GM12878 (cell line): ENCODE measurements around the gene KRT81. TPM values are rescaled to one million over a fixed set of nuclear protein-coding genes. Genes with fewer than 3 reads are reported as not detected.

Experiments used
- ATAC-seq: fragments of 200-7000 bp; cut with Tn5 transposase; 3 replicates; pipeline ENCODE4 v1.9.1; 2020; ENCODE audit warnings: mild to moderate bottlenecking, moderate library complexity
- BruUV-seq: library from RNA; stranded (reverse); fragments of 400-500 nt; replicated peaks from 2 replicates; lab custom pipeline; 2021; lab: Mats Ljungman, UMichigan
- CTCF ChIA-PET: fragments of 300-600 bp; sonication (Branson Sonifier 250); formaldehyde crosslinking; extraction: SDS; loops from one replicate; lab custom pipeline; 2021; ENCODE audit warnings: inconsistent platforms; lab: Yijun Ruan, JAX
- POLR2A ChIA-PET: fragments of 350-600 bp; formaldehyde crosslinking; extraction: SDS; loops from one replicate; lab custom pipeline; 2021; ENCODE audit warnings: inconsistent platforms; lab: Charles Lee
- RAD21 ChIA-PET: fragments of 300-600 bp; sonication (Branson Sonifier 250); formaldehyde crosslinking; loops from one replicate; lab custom pipeline; 2023; ENCODE audit warnings: antibody characterized with exemption; ENCODE audit not compliant: unreplicated experiment; lab: Charles Lee
- SMC1A ChIA-PET: fragments of 300-600 bp; sonication (Branson Sonifier 250); formaldehyde crosslinking; loops from one replicate; lab custom pipeline; 2023; ENCODE audit not compliant: unreplicated experiment, uncharacterized antibody; lab: Charles Lee
- DNase-seq: peaks from one replicate; pipeline ENCODE4 v3.0.0-alpha.2; 2011; ENCODE audit warnings: low read depth, low spot score
- FAIRE-seq: peaks from 3 replicates; lab custom pipeline; 2011; peaks lifted over from hg19 to GRCh38; lab: Jason Lieb, UNC
- H2AFZ ChIP-seq: 2 replicates; pipeline ENCODE4 v1.6.0; 2011; ENCODE audit warnings: low read depth, low read length, control low read depth; ENCODE audit not compliant: control insufficient read depth
- H3K27ac ChIP-seq: 2 replicates; pipeline ENCODE4 v1.5.1; 2011; ENCODE audit warnings: control low read depth; ENCODE audit not compliant: control insufficient read depth, insufficient read depth
- H3K27me3 ChIP-seq, 2 experiments: replicated peaks in 1 of 2; 2 replicates each; pipeline versions ENCODE4 v1.6.0 to v1.6.1; 2011; ENCODE audit warnings: low read length in 1 of 2; ENCODE audit not compliant: control insufficient read depth in 2 of 2, insufficient read depth in 2 of 2
- H3K36me3 ChIP-seq, 2 experiments: 2 replicates each; pipeline ENCODE4 v1.5.1; 2011; ENCODE audit warnings: low read length in 1 of 2; ENCODE audit not compliant: control insufficient read depth in 2 of 2, insufficient read depth in 2 of 2
- H3K4me1 ChIP-seq: 2 replicates; pipeline ENCODE4 v1.6.1; 2011; ENCODE audit warnings: mild to moderate bottlenecking, low read length, moderate library complexity, mixed read lengths; ENCODE audit not compliant: control insufficient read depth, insufficient read depth
- H3K4me2 ChIP-seq: 2 replicates; pipeline ENCODE4 v1.6.0; 2011; ENCODE audit warnings: control low read depth; ENCODE audit not compliant: control insufficient read depth, insufficient read depth
- H3K4me3 ChIP-seq: fragments of 200-600 bp; sonication (generic); 2 replicates; pipeline ENCODE4 v1.5.1; 2016
- H3K79me2 ChIP-seq: 2 replicates; pipeline ENCODE4 v1.6.0; 2011; ENCODE audit warnings: low read length; ENCODE audit not compliant: control insufficient read depth, insufficient read depth
- H3K9ac ChIP-seq: 2 replicates; pipeline ENCODE4 v1.8.0; 2011; ENCODE audit warnings: low read length, control low read depth, mixed read lengths; ENCODE audit not compliant: control insufficient read depth, insufficient read depth
- H3K9me3 ChIP-seq: replicated peaks from 3 replicates; pipeline ENCODE4 v1.5.1; 2011; ENCODE audit warnings: mild to moderate bottlenecking, low read length; ENCODE audit not compliant: control insufficient read depth, insufficient read depth
- H4K20me1 ChIP-seq: 2 replicates; pipeline ENCODE4 v1.6.0; 2011; ENCODE audit not compliant: control insufficient read depth, insufficient read depth
- GATAD2B ChIP-seq: fragments of 450-650 bp; conservative IDR thresholded peaks from 2 replicates; pipeline ENCODE4 v1.6.1; 2017; ENCODE audit warnings: low read depth, mild to moderate bottlenecking, moderate library complexity
- HDGF ChIP-seq: fragments of 450-650 bp; IDR thresholded peaks from 2 replicates; pipeline ENCODE4 v1.6.1; 2016; ENCODE audit warnings: antibody characterized with exemption
- NR2C1 ChIP-seq: fragments of 450-650 bp; IDR thresholded peaks from 2 replicates; pipeline ENCODE4 v1.6.1; 2017; ENCODE audit warnings: antibody characterized with exemption, mild to moderate bottlenecking, moderate library complexity
- TCF3 ChIP-seq: IDR thresholded peaks from 2 replicates; pipeline ENCODE4 v1.6.1; 2012; ENCODE audit warnings: low read depth, mild to moderate bottlenecking, low read length, borderline replicate concordance; ENCODE audit not compliant: insufficient read depth
- YY1 ChIP-seq: IDR thresholded peaks from 2 replicates; pipeline ENCODE4 v1.6.1; 2011; ENCODE audit warnings: low read depth, mild to moderate bottlenecking, low read length
- WGBS: methylation state at CpG from one replicate; pipeline ENCODE4 v1.1.6; 2016; ENCODE audit warnings: low lambda C conversion rate; ENCODE audit not compliant: insufficient replicate concordance, insufficient coverage; ENCODE audit errors: missing lambda C conversion rate; 5-methylcytosine and 5-hydroxymethylcytosine counted together
- in situ Hi-C: fragments of 300-500 bp; cut with MboI; formaldehyde crosslinking; loops from 9 replicates; pipeline ENCODE4 v1.14.3; 2018; ENCODE audit warnings: mixed read lengths
- intact Hi-C: fragments of 100-400 bp; cut with micrococcal nuclease; formaldehyde crosslinking; loops from one replicate; pipeline ENCODE4 v1.14.2; 2022; ENCODE audit not compliant: unreplicated experiment
- polyA plus RNA-seq, 11 experiments: library from polyadenylated mRNA; depleted of rRNA in 4 of 11; unstranded in 6 of 11; stranded (reverse) in 5 of 11; fragments of >200 nt; fragmentation: Nextera tagmentation in 4 of 11; fragmentation: Illumina TruSeq in 1 of 11; extraction: Ambion mirVana in 4 of 11; extraction: Trizol in 1 of 11; gene quantifications; 1 replicate in 1 of 11; 2 replicates in 10 of 11; pipeline versions ENCODE4 v1.2.1 to v1.2.3, GENCODE V29; 2011 to 2016; ENCODE audit warnings: inconsistent platforms in 2 of 11, missing spikeins in 2 of 11, low read depth in 1 of 11
- total RNA-seq, 4 experiments: library from RNA; depleted of rRNA in 3 of 4; stranded (reverse); fragments of >200 nt in 3 of 4; fragmentation: Illumina TruSeq in 1 of 4; extraction: Trizol in 1 of 4; gene quantifications; 2 replicates each; pipeline versions ENCODE4 v1.2.1 to v1.2.3, GENCODE V29; 2013 to 2021
- TF ChIP-seq, protein P1 (sequence below): IDR thresholded peaks from 2 replicates; pipeline ENCODE4 v1.6.1; 2012; ENCODE audit warnings: improper control_type of control experiment, low read depth, low read length; ENCODE audit not compliant: insufficient replicate concordance

The KRT81 gene
- total and polyA plus RNA-seq, 10 of the 15 experiments (the other 5 are each of a cell fraction or from before 2014, with no cell fraction given) = 0.05 to 0.15 TPM; not detected in 8

- no peaks in the 10 kb centered on the region for H3K79me2 ChIP-seq
- H4K20me1 ChIP-seq = no peaks in the 10 kb centered on the region
- H3K9me3 ChIP-seq = no peaks in the 10 kb centered on the region; the same call in 2 of the 3 replicates
- 8% methylated on average over 3 of the region's 3 CpGs for WGBS
- no peak overlapping the region for H3K4me2 ChIP-seq
- H3K27ac ChIP-seq = no peak overlapping the region
- no TSS peak for BruUV-seq
- ChIA-PET SMC1A (no interaction called here), CTCF (interaction anchor here (1.0 to 1.2 kb wide), 3 partner anchors 175 to 553 kb away, joined by 3 to 4 read pairs (median 3); no protein-coding TSS in a partner anchor), RAD21 (no interaction called here), POLR2A (no interaction called here)
- no peak overlapping the region for H2AFZ ChIP-seq
- DNase-seq = no peak
- H3K27me3 ChIP-seq = peaks cover 0 to 2% of the 10 kb centered on the region in 2 experiments; a peak in 2 of 4 replicates
- H3K9ac ChIP-seq = no peak overlapping the region
- H3K4me1 ChIP-seq = peaks cover 7% of the 10 kb centered on the region
- H3K4me3 ChIP-seq = no peak overlapping the region
- TF ChIP-seq, protein P1, sequence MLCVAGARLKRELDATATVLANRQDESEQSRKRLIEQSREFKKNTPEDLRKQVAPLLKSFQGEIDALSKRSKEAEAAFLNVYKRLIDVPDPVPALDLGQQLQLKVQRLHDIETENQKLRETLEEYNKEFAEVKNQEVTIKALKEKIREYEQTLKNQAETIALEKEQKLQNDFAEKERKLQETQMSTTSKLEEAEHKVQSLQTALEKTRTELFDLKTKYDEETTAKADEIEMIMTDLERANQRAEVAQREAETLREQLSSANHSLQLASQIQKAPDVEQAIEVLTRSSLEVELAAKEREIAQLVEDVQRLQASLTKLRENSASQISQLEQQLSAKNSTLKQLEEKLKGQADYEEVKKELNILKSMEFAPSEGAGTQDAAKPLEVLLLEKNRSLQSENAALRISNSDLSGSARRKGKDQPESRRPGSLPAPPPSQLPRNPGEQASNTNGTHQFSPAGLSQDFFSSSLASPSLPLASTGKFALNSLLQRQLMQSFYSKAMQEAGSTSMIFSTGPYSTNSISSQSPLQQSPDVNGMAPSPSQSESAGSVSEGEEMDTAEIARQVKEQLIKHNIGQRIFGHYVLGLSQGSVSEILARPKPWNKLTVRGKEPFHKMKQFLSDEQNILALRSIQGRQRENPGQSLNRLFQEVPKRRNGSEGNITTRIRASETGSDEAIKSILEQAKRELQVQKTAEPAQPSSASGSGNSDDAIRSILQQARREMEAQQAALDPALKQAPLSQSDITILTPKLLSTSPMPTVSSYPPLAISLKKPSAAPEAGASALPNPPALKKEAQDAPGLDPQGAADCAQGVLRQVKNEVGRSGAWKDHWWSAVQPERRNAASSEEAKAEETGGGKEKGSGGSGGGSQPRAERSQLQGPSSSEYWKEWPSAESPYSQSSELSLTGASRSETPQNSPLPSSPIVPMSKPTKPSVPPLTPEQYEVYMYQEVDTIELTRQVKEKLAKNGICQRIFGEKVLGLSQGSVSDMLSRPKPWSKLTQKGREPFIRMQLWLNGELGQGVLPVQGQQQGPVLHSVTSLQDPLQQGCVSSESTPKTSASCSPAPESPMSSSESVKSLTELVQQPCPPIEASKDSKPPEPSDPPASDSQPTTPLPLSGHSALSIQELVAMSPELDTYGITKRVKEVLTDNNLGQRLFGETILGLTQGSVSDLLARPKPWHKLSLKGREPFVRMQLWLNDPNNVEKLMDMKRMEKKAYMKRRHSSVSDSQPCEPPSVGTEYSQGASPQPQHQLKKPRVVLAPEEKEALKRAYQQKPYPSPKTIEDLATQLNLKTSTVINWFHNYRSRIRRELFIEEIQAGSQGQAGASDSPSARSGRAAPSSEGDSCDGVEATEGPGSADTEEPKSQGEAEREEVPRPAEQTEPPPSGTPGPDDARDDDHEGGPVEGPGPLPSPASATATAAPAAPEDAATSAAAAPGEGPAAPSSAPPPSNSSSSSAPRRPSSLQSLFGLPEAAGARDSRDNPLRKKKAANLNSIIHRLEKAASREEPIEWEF = no peak
- TF ChIP-seq YY1 = no peak
- no peak for TF ChIP-seq HDGF
- TF ChIP-seq GATAD2B = no peak
- TF ChIP-seq NR2C1 = no peak
- TF ChIP-seq TCF3 = no peak
- in situ Hi-C loops (no loop called here), intact Hi-C loops (no loop called here)
- no peak for FAIRE-seq
- no peak for ATAC-seq
- no peaks in the 10 kb centered on the region for H3K36me3 ChIP-seq
These were observed 40.5 kb upstream of the KRT81 start for GRCh38 chr12:52331833-52332232.
